Peyer's patch (tissue), 4 donors: Measurements from ENCODE around the gene MND1.

Experiments
- CTCF ChIP-seq, 6 experiments: fragments of 450-650 bp in 4 of 6; fragments of 200-600 bp in 2 of 6; sonication (generic) in 1 of 6; IDR thresholded peaks; one replicate each; pipeline ENCODE4 v1.5.1; 2017 to 2019; ENCODE audit warnings: antibody characterized with exemption in 6 of 6, mild to moderate bottlenecking in 3 of 6, moderate library complexity in 1 of 6
- POLR2A ChIP-seq, 2 donors: fragments of 450-650 bp; IDR thresholded peaks; one replicate each; pipeline ENCODE4 v1.5.1; 2017; ENCODE audit warnings: antibody characterized with exemption in 2 of 2, mild to moderate bottlenecking in 2 of 2, moderate library complexity in 2 of 2

DNA sequence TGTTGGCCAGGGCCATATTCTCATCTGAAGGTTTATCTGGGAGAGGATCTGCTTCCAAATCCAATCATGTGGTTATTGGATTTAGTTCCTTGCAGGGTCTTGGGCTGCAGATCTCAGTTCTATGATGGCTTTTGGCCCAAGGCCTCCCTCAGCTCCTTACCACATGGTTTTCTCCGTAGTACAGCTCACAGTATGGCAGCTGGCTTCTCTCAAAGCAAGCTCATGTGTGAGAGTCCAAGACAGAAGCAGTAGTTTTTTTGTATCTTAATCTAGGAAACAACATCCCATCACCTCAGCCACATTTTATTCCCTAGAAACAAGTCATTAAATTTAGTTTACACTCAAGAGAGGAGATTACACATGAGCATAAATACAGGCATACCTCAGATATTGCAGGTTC, 24.5 kb downstream of the MND1 start:
- no peak for TF ChIP-seq CTCF (IDR thresholded peaks at IDR 0.05)
- no peak for TF ChIP-seq POLR2A (IDR thresholded peaks at IDR 0.05)
